ENCODE measurements around the gene PRKCH. TPM values are rescaled to one million over a fixed set of nuclear protein-coding genes. Genes with fewer than 3 reads are reported as not detected.
A peak's percentile ranks its signal among the peaks of the same experiment; 100 is the strongest.

Gene PRKCH
- total RNA-seq, 3 donors from 2014 or later = 27.0 to 41.3 (median 34.0) TPM

DNA sequence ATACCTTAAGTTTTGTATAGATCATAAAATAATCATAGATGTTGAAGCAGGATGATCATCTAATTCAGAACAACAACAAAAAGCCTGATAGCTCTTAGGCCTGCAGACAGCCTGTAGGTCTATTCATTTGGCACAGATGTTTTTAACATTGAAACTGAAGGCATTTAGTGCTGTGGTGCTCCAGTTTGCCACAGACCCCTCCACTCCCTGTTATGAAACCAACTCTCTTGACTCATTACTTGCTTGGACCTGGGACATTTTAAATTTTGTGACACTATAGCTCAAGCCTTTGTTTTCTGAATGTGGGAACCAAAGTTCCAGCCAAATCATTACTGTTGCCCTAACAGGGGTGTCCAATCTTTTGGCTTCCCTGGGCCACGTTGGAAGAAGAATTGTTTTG is 9.1 kb downstream of the PRKCH start:
- intact Hi-C loops (cut with DNase I; ENCODE audit: low total_unique reads) = no loop called here
- H3K9me3 ChIP-seq = peaks cover 0 to 6% of the 10 kb centered on the region in 2 donors
- H3K27me3 ChIP-seq = no peaks in the 10 kb centered on the region
- no peaks in the 10 kb centered on the region for H3K4me1 ChIP-seq
- no peak for DNase-seq (ENCODE audit: low spot score in 2 of 2)
- TF ChIP-seq, protein P1, sequence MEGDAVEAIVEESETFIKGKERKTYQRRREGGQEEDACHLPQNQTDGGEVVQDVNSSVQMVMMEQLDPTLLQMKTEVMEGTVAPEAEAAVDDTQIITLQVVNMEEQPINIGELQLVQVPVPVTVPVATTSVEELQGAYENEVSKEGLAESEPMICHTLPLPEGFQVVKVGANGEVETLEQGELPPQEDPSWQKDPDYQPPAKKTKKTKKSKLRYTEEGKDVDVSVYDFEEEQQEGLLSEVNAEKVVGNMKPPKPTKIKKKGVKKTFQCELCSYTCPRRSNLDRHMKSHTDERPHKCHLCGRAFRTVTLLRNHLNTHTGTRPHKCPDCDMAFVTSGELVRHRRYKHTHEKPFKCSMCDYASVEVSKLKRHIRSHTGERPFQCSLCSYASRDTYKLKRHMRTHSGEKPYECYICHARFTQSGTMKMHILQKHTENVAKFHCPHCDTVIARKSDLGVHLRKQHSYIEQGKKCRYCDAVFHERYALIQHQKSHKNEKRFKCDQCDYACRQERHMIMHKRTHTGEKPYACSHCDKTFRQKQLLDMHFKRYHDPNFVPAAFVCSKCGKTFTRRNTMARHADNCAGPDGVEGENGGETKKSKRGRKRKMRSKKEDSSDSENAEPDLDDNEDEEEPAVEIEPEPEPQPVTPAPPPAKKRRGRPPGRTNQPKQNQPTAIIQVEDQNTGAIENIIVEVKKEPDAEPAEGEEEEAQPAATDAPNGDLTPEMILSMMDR (IDR thresholded peaks at IDR 0.05) = no peak
- TF ChIP-seq POLR2A (IDR thresholded peaks at IDR 0.05) (no peak), POLR2AphosphoS5 (IDR thresholded peaks at IDR 0.05) (no peak)
- no peak overlapping the region for H3K4me3 ChIP-seq
- no peaks in the 10 kb centered on the region for H3K36me3 ChIP-seq
- H3K27ac ChIP-seq = no peak overlapping the region

GRCh38 chr14:61331992-61332657 is 10.7 kb downstream of the PRKCH start:
- Histone ChIP-seq H3K4me1 (no peaks in the 10 kb centered on the region), H3K9me3 (no peaks in the 10 kb centered on the region), H3K36me3 (no peaks in the 10 kb centered on the region), H3K27me3 (no peaks in the 10 kb centered on the region), H3K4me3 (no peak overlapping the region), H3K27ac (no peak overlapping the region)
- DNase-seq (ENCODE audit: low spot score in 2 of 2) = no peak
- intact Hi-C loops (cut with DNase I; ENCODE audit: low total_unique reads) = no loop called here
- TF ChIP-seq POLR2AphosphoS5 (IDR thresholded peaks at IDR 0.05) (no peak), POLR2A (IDR thresholded peaks at IDR 0.05) (no peak)
- TF ChIP-seq, protein P1 (IDR thresholded peaks at IDR 0.05) = no peak

- intact Hi-C loops (cut with DNase I; ENCODE audit: low total_unique reads) = no loop called here
- no peak overlapping the region for H3K27ac ChIP-seq
Measured at GRCh38 chr14:61332658-61333029, 11.3 kb downstream of the PRKCH start.

GRCh38 chr14:61333087-61333486 is 11.7 kb downstream of the PRKCH start:
- Histone ChIP-seq H3K36me3 (no peaks in the 10 kb centered on the region), H3K9me3 (no peaks in the 10 kb centered on the region), H3K27me3 (no peaks in the 10 kb centered on the region), H3K27ac (no peak overlapping the region), H3K4me3 (no peak overlapping the region), H3K4me1 (no peaks in the 10 kb centered on the region)
- intact Hi-C loops (cut with DNase I; ENCODE audit: low total_unique reads) = no loop called here
- TF ChIP-seq POLR2AphosphoS5 (IDR thresholded peaks at IDR 0.05) = no peak
- no peak for TF ChIP-seq POLR2A (IDR thresholded peaks at IDR 0.05)
- TF ChIP-seq, protein P1 (IDR thresholded peaks at IDR 0.05) = no peak
- no peak for DNase-seq (ENCODE audit: low spot score in 2 of 2)

More at GRCh38 chr14:61332658-61333029, 11.3 kb downstream of the PRKCH start:
- Histone ChIP-seq H3K9me3 (no peaks in the 10 kb centered on the region), H3K36me3 (no peaks in the 10 kb centered on the region), H3K27me3 (no peaks in the 10 kb centered on the region), H3K4me3 (no peak overlapping the region), H3K4me1 (no peaks in the 10 kb centered on the region)
- DNase-seq (ENCODE audit: low spot score in 2 of 2) = no peak
- TF ChIP-seq POLR2AphosphoS5 (IDR thresholded peaks at IDR 0.05) (no peak), POLR2A (IDR thresholded peaks at IDR 0.05) (no peak)
- TF ChIP-seq, protein P1 (IDR thresholded peaks at IDR 0.05) = no peak

GRCh38 chr14:61334197-61334701 is 12.9 kb downstream of the PRKCH start:
- no peak for DNase-seq (ENCODE audit: low spot score in 2 of 2)
- Histone ChIP-seq H3K27me3 (no peaks in the 10 kb centered on the region), H3K27ac (peak overlapping the region; percentile 2 to 26), H3K4me3 (no peak overlapping the region), H3K9me3 (no peaks in the 10 kb centered on the region), H3K4me1 (no peaks in the 10 kb centered on the region), H3K36me3 (no peaks in the 10 kb centered on the region)
- intact Hi-C loops (cut with DNase I; ENCODE audit: low total_unique reads) = no loop called here
- TF ChIP-seq, protein P1 (IDR thresholded peaks at IDR 0.05) = no peak
- TF ChIP-seq POLR2A (IDR thresholded peaks at IDR 0.05) = no peak
- TF ChIP-seq POLR2AphosphoS5 (IDR thresholded peaks at IDR 0.05) = no peak

Data from breast epithelium (tissue), 4 donors.